Limb (tissue), 2 donors: ENCODE results near the gene LMO2.
"Not testable (repeated sequence)": the region's sequence is repeated elsewhere in the genome, so short reads cannot be mapped to it uniquely, and the experiment has no call there.

Experiments used
- DNase-seq, 2 donors: peaks; one replicate each; pipeline ENCODE4 v3.0.0-alpha.2; 2016; ENCODE audit errors: extremely low spot score in 2 of 2

The LMO2 gene

DNA sequence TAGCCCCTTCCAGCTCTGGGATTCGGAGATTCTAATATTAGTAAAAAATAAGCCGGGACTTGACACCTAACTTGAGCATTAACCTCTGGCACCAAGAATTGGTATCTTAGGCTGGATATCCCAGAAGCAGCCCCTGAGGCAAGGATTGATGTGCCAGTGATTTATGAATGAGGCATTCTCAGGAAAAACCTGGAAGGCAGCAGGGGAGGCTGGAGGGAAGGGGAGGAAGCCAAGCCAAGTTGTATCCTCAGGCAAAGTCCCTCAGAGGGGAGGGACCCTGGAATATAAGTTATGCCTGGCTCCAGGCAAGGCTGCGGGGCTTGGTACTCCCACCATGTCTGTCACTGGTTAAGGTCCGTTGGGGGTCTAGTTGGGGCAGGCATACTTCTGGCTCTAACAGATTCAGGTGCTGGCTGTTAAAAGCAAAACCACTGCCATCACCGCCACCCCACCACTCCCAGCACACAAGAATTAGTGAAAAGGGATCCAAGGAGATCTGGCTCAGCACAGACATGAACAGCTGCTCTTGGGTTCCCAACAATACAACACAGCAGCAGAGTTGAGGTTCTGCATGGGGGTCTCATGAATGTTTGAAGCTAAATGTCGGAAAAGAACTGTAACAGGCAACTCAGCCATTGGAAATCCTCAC is 29.8 kb downstream of the LMO2 start:
- no peak for DNase-seq

DNA sequence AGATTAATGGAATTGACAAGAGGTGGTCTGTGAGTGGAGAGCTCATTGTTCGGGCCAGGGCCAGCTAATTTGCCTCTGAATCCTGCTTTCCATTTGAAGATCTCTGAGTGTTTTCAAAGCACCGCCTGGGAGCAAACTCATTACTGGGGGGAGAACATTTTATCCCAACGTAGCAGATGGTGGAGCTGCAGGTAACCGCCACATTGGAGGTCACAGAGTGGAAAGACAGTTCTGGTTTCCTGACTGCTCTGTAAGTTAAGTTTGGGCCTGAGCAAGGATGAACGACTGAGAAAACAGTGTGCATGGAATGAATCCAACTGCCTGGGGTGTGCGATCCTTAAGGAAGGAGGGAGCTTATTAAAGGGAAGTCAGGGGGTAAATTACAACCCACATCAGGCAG is 30.5 kb downstream of the LMO2 start:
- no peak for DNase-seq

DNA sequence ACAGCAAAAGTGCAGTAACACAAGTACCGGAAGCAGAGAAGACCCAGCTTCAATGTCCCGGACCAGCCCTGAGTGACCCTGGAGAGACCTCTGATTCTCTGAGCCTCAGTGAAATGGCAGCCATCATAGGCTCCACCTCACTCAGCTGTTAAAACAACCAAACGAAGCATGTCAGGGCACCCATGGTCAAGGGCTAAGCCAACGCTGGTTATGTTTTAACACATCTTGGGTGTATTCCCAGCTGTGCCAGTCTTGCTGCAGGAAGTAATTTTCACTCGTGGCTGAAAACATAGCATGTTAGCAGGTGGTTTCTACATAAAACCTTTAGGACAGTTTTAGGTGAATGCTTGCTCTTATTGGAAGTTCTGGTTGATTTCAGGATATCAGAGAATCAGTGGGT is 30.9 kb downstream of the LMO2 start:
- no peak for DNase-seq

DNA sequence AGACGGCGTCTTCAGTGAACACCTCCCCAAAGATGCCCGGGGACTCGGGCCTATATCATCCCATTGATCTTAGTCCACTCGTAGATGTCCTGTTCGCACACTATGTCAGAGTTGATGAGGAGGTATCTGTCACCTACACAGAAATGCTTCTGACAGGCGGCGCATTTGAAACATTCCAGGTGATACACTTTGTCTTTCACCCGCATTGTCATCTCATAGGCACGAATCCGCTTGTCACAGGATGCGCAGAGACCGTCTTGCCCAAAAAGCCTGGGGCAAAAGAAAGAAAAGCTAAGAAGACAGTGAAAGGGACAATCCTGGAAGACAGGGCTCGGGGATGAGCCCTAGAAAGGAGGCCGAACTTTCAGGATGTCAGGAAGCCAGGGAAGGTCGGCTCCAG is 32.6 kb downstream of the LMO2 start:
- DNase-seq = no peak

DNA sequence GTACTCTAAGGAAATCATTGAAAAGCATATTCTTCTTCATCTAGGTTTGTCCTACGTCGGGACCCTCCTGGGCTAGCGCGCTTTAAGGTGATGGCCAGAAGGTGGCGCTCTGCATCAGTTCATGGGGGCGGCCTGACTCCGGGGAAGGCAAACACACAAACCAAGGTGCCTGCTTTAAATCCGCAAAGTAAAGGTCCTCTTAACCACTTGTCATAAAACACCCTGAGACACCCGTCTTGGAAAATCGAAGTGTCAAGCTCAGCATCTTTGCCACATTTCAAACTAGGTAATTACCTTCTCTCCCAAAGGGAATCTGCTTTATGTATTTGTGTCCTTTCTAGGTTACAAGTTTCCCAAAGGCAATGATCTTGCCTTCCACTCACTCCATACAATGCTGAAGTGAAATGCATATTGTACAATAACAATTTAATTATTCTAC is 33.9 kb downstream of the LMO2 start:
- peak; percentile 75 to 88 for DNase-seq

DNA sequence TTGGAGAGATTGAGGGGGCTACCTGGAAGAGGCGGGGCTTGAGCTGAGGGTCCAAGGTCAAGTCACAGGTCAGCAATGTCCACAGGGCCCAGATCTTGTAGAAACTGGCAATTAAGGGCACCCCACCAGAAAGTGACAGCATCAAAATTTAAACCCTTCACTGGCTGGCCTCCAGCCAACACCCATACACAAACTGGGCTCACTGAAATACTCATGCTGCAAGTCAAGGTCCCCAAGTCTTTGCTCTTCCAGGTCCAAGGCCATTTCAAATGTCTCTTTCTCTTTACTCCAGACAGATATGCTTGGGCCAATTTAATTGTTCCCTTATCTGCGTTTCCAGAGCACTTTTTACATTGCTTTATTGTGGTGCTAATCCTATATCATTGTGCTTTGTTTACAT is 36.4 kb downstream of the LMO2 start:
- no peak for DNase-seq

DNA sequence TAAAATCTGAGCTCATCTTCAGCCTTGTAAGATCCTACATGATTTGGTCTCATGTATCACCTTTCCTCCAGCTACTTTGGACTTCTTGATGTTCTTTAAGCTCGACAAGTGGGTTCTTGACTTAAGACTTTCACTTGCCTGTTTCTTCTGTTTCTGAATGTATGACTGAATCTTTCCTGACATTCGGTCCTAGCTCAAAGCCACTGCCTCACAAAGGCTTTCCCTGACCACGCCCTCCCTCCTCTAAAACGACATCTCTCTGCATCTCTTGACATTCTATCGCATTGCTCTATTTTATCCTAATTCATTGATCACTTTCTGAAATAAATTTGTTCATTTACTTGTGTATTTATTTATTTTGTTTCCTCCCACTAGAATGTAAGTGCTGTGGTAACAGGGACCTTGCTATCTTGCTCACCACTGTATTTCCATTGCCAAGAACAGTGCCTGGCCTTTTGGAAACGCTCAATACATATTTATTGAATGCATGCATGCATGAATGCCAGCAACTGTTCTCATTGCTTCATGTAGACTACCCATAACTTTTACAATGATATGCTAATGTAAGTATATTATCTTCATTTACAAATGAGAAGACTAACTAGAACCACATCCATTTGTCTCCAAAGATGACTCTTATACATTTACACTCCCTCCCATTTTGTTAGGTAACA is 43.0 kb downstream of the LMO2 start:
- DNase-seq = no peak

DNA sequence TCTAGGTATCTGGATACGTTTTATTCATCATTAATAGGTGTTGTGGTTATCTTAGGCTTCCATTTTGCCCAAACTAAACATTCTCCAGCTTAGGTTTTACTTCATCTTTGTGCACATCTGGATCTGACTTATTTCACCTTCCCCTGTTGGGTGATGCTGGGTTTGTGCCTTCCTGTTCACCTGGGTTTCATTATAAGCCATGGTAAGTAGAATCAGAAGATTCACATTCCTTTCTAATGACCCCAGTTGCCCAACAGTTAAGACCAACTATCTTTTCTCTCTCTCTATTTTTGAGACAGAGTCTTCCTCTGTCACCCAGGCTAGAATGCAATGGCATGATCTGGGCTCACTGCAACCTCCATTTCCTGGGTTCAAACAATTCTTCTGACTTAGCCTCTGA is 44.6 kb downstream of the LMO2 start:
- DNase-seq = no peak

DNA sequence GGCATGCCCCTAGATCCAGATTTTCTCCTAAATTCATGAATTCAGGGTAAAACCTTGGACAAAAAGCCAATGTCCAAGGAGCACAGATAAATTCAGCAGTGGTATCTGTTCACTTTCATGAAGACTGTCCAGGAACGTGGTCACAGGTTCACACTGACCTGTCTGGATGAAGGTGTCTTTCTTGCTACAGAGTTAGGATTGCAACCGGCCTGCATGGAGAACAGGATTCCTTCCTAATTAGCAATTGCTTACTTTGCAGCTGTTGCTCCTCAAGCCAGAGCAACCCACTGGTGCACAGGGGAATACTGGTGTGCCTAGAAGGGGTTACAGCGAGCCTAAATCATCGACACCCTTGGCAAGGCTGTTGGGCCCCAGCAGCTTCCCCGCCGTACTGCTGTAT is 47.6 kb downstream of the LMO2 start:
- no peak for DNase-seq

DNA sequence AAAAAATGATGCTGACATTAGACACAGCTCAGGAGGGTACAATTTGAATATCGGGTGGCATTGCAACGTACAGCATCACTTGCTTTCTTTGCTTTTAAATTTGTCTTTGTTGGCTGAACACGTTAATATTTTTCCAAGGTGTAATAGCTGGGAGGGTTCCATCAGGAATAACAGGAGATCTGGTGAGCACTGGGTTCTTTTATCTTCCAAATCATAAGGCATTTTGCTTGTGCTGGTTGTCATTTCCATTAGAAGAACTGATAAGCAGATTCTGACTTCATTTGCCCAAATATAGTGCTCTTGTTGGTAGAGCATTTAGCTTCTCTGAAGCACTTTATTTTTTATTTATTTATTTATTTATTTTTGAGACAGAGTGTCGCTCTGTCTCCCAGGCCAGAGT is 48.9 kb downstream of the LMO2 start:
- DNase-seq = no peak

DNA sequence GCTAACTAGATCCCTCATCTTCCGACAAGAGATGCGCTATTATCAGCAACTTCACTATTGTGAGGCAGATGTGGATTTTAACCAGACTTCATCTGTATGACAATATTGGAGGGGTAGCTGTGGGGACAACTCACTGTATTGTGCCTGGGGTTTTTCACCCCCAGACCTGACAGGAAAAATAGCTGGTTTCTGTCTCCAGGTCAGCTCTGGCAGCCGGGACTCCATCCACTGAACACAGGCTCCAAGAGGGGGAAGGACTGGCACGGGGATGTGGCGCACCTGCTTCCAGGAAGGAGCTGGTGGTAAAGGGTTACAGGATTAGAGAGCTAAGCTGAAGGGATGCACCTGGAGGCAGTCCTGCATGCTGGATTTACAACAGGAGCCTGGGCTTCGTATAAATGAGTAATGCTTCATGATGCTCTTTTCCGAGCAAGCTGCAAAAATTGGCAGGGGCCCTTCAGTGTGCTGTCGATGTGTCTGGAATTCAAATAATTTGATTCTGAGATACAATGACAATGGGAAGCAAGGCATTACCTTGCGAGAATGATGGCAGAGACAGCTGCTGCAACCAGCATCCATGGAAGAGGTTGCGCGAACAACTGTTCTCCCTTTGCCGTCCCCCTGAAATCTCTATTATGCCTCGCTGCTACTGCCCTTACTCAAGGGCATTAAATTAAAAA is 49.5 kb downstream of the LMO2 start:
- DNase-seq = no peak

DNA sequence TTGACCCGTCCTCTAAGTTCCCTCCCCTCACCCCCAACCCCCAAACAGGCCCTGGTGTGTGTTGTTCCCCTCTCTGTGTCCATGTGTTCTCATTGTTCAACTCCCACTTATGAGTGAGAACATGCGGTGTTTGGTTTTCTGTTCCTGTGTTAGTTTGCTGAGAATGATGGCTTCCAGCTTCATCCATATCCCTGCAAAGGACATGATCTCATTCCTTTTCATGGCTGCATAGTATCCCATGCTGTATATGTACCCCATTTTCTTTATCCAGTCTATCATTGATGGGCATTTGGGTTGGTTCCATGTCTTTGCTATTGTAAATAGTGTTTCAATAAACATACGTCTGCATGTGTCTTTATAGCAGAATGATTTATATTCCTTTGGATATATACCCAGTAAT is 53.6 kb downstream of the LMO2 start:
- not testable (repeated sequence) for DNase-seq

DNA sequence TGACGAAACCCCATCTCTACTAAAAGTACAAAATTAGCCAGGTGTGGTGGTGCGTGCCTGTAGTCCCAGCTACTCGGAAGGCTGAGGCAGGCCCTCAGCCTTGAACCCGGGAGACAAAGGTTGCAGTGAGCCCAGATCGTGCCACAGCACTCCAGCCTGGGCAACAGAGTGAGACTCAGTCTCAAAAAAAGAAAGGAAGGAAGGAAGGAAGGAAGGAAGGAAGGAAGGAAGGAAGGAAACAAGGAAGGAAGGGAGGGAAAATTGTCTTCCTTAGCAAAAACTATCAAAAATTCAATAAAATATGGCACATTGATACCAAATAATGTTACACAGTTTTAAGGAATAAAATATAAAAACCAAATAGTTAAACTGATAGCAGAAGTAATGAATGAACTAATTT is 54.5 kb downstream of the LMO2 start:
- not testable (repeated sequence) for DNase-seq

DNA sequence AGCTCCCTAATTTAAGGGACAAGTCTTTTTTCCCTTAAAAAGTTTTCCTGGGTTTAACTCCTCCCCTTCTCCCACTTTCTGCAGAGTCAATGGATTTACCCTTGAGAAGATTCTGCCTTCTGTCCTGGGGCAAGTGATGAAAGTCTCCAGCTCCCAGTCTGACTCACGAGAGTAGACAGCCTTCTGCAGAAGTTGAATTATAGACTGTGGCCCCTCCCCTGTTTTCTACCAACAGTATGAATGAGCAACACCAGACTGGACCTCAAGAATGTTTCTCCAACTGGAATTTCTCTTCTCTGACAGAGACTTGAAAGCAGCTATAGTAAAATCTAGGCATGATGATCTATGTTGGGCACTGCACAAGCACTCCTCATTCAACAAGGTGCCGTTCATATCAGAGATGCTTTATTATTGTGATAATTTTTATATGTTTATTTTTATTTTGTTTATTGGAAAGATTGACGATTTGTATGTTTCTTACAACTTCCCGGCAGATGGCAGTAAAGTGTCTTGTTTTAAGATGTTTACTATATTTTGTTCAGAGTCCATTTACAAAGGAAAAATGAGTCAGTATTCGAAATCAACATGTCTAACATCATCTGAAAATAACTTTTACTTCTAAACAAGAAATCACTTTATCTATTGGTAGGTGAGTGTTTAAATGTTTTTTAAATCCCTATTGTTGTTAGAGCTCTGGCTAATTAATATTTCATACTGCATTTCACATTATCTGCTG is 56.6 kb downstream of the LMO2 start:
- DNase-seq = no peak

DNA sequence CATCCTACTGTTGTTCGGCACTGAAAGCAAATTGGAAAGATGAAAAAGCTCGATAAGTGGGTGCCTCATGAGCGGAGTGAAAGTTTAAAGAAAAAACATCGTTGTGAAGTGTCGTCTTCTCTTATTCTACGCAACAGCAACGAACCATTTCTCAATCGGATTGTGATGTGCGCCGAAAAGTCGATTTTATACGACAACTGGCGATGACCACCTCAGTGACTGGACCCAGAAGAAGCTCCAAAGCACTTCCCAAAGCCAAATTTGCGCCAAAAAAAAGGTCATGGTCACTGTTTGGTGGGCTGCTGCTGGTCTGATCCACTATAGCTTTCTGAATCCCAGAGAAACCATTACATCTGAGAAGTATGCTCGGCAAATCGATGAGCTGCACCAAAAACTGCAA is 59.2 kb downstream of the LMO2 start:
- no peak for DNase-seq

DNA sequence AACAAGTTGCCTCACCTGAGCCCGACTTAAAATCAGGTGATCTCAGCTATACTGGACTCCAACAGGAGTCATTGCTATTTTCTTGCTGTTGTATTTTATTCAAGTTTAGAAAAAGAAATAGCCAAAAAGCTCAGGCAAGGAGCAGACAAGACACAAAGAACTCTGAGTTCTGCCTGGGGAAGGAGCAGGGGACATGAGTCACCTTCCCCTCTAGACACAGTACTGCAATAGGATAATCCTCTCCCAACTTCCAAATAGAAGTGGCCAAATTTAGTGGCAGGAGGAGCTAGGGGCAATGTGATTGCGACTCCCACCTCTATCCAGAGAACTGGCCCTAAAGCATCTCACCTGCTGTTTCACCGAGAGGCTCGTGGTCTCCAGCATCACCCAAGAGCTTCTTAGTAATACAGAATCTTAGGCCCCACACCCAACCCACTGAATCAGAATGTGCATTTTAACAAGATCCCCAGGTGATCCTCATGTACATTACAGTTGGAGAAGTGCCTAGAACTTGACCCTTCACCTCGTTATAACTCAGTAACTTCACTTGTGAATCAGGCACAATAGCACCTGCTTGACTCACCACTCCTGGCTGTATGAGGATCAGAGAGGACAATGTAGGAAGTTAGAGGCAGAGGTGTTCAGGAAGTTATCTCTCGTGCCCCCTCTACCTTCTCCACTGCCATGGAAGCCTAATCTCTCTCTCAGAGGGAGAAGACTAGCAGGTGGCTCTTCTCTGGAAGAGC is 60.8 kb downstream of the LMO2 start:
- DNase-seq = no peak

DNA sequence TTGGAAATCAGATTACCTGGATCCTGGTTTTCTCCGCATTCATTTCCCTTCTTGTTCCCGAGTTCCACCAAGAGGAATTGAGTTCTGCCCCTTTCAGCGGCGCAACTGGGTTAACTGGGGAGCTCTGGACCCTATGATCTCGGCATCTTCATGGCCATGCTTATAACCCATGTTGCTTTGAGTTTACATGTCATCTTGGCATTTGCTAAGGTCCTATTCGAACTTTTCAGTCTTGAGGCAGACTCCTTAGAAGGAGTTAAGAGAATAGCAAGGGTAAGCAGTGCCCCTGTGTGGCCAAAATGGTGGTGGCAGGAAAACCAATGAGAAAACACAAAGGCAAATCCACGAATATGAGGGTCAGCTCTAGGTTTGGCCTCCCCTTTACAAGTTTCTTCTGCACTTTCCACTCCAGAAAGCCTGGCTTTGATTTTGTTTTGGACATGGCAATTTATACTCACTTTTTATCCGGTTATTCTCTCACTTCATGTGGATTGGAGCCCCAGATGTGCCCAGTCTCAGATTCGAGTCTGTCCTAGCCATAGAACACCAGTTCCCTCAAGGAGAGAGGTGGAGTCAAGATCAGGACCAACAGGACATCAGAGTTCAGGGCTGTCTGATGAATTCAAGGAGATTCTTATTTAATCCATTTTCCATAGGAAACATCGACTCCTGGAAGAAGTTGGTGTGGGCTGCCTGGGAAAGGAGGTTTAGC is 62.3 kb downstream of the LMO2 start:
- DNase-seq = peak; percentile 62 to 78

DNA sequence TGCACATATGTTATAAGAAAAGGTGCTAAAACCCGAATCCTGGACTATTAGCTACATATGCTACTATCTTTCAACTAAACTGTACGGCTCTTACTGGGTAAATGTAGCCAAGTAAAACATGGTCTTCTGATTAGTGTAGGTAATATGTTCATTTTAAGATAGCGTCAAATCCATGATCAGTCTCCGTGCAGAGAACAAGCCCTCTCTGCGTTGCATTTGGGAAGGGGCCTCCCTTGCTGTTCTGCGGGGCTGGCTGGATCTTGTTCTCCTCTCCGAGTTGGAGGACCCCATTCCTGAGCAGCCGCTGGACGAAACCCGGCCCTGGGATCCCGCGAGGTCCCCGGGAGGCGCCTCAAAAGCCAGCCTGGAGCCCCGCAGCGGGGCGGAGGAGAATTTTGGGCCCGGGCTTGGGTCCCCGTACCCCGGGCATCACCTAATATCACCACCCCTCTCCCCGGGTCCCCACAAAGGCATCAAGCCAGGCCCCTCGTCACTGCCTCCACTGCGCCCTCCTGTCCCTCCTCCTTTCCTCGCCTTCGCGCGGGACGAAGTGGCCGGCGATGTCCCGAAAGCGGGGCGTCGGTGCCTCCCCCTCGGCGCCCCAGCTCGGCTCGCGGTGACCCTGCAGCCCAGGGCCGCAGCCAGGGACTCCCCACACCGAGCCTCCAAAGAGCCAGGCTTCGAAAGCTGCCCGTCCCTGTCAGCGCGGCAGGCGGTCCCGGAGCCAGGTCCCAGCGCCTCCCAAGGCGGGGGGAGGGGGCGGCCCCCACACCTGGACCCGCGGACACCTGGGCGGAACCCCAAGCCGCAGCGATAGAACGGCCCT is 63.1 kb downstream of the LMO2 start:
- peak in 1 of 2 donors; percentile 44 for DNase-seq

DNA sequence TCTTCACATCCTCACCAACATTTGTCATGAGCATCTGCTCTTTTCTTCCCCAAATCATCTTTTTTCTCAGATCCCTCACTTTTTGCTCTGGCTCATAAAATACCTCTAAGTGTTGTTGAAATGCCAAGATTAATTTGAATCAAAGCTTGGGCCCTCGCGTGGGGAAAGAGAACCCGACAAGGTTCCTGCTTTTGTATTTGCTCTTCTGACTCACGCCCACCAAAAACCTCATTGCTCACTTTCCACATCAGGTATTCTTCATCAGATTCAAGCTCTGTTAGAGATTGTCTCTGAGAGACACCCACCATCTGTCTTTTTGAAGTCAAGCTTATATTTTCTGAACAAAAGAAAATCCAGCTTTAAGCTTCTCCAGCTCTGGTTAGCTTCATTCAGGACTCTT is 64.7 kb downstream of the LMO2 start:
- no peak for DNase-seq
